Measurements from ENCODE around the gene RSPH9.

The RSPH9 gene, protein sequence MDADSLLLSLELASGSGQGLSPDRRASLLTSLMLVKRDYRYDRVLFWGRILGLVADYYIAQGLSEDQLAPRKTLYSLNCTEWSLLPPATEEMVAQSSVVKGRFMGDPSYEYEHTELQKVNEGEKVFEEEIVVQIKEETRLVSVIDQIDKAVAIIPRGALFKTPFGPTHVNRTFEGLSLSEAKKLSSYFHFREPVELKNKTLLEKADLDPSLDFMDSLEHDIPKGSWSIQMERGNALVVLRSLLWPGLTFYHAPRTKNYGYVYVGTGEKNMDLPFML

DNA sequence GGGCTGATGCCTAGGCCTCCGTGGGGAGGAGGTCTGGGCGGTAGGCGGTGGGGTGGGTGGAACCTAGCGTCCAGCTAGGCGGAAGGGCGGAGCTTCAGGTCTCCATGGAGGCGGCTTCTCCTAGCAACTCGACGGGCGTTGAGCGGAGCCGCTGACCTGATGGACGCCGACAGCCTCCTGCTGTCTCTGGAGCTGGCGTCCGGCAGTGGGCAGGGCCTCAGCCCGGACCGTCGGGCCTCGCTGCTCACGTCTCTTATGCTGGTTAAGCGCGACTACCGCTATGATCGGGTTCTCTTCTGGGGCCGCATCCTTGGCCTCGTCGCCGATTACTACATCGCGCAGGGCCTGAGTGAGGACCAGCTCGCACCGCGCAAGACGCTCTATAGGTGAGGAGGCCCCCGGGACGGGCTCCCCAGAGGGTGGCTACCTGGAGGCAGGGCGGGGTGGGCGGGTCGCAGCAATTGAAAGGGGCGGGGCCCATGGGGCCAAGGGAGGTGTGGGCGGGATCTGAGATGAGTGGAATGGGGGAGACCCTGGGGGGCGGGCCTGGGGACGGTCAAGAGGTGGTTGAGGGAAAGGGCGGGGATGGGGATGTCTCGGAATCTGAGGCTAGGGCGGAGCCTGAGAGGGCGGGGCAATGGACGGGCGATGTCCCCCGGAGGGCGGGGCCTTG lies at the start of gene RSPH9:
RSPH9 (plus strand) TSS at position 97 of the 673 bp plus-strand sequence; CDS start at position 160, 63 bp downstream.
- peak; percentile 72 for DNase-seq (ENCODE audit: low spot score)

DNA sequence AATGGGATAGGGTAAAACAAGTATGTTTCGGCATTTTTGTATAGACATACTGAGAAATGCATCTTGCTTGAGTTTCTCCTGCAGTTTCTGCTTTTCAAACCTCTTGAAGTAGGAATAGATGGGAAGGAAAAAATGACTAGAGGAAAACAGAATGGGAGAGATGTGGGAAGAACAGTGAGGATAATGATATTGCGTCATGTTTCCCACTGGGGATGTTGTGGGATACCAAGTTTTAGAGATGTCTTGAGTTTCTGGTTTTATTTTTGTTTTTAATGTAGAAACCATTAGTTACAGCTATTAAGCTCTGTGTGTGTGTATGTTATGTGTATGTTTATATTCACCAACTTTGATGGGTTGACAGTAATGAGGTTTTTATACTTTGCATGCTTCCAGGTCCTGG lies 44.2 kb upstream of the RSPH9 start:
- DNase-seq (ENCODE audit: low spot score): no peak

DNA sequence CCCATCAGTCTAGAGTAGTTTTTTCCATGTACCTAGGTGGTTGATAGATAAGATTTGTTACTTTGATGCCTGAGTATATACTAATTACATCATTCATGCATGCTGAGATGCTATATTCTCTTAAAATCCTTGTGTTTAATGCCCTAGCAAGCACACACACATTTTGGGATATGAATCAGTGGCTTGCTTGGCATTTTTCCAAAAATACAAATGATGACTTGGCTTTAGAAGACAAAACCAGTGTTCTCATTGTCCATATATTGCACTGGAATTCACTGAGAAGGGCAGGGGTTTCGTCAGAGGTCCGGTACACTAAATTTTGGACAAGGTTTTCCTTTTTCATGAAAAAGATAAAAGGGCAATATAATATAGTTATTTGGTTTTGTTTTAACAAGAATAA lies 40.7 kb upstream of the RSPH9 start:
- no peak for DNase-seq (ENCODE audit: low spot score)

DNA sequence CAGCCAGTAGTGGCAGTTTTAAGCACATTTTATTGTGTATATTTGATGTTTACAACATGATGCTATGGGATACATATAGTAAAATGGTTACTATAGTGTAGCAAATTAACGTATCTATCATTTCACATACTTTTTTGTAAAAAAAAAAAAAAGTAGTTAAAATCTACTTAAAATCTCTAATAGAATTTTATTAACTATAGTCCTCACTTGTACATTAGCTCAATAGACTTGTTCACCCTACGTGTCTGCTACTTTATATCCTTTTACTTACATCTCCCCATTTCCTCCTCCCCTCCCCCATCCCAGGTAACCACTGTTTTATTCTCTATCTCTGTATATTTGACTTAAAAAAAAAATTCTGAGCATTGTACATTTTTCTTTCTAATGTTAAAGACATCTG lies 38.8 kb upstream of the RSPH9 start:
- no peak for DNase-seq (ENCODE audit: low spot score)

DNA sequence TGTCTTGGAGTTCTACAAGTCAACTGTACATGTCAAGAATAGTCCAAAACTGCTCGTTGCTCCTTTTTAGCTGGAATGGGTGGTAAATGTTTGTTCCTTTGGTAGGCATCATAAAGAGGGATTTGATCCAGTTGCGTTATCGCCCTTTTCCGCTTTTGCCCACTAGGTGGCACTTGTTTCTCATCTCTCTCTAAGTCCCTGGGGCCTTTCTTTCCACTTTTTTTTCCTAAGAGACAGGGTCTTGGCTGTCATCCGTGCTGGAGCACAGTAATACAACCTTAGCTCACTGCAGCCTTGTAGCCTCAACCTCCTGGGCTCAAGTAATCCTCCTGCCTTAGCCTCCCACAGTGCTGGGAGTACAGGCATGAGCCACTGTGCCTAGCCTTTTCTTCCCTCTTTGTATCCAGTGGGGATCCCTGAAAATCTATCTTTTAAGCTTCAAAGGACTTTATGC lies 36.5 kb upstream of the RSPH9 start:
- DNase-seq (ENCODE audit: low spot score): peak; percentile 55

DNA sequence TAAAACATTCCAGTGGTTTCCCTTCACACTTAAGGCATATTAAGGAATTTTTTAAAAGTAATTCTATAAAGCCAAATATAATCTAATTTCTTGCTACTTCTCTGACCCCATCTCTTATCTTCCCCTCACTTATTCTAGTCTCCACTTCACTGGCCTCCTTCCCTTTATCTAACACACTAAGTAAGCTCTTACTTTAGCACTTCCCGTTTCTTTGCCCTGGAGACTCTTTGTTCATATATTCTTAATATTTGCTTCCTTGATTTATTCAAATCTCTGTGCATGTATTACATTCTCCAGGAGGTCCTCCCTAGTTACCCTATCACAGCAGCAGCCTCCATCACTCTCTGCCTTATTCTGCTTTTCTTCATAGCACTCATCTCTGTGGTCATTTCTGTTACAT lies 36.0 kb upstream of the RSPH9 start:
- DNase-seq (ENCODE audit: low spot score): no peak

DNA sequence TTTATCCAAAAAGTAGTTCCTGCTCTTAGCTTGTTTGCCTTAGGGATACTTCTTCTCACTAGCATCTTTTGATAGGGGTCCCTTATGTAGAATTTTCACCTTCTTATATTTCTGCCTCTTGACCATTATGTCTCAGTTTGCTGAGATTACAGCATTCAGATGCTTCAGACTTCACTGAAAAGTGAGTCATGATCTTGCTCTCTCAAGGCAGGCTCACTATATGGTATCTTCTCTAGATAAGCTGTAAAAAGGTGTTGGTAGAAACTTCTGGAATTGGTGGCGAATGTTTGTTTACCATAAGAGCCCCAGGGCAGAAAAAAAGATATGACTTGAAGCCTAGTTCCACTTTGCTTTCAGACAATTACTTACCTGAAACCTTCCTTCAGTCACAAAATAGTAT lies 35.4 kb upstream of the RSPH9 start:
- no peak for DNase-seq (ENCODE audit: low spot score)

DNA sequence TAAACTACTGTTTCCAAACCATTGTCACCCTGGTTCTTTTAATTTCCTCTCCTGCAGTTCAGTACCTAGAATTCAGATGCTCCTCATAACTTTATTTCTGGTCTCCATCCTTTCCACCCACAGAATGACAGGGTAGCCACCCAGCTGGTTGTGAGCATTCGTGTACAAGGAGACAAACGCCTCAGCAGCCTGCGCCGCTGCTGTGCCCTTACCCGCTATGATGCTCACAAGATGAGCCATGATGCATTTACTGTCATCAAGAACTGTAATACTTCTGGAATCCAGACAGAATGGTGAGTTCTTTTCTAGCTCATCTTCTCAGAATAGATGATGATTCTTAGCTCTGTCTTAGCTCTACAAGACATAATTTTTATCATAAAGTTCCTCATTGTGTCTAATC lies 34.4 kb upstream of the RSPH9 start:
- DNase-seq (ENCODE audit: low spot score): no peak

DNA sequence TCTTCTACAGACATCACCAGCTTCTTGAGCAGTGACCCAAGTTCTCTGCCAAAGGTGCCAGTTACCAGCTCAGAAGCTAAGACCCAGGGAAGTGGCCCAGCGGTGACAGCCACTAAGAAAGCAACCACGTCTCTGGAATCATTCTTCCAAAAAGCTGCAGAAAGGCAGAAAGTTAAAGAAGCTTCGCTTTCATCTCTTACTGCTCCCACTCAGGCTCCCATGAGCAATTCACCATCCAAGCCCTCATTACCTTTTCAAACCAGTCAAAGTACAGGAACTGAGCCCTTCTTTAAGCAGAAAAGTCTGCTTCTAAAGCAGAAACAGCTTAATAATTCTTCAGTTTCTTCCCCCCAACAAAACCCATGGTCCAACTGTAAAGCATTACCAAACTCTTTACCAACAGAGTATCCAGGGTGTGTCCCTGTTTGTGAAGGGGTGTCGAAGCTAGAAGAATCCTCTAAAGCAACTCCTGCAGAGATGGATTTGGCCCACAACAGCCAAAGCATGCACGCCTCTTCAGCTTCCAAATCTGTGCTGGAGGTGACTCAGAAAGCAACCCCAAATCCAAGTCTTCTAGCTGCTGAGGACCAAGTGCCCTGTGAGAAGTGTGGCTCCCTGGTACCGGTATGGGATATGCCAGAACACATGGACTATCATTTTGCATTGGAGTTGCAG lies 31.0 kb upstream of the RSPH9 start:
- DNase-seq (ENCODE audit: low spot score): no peak

DNA sequence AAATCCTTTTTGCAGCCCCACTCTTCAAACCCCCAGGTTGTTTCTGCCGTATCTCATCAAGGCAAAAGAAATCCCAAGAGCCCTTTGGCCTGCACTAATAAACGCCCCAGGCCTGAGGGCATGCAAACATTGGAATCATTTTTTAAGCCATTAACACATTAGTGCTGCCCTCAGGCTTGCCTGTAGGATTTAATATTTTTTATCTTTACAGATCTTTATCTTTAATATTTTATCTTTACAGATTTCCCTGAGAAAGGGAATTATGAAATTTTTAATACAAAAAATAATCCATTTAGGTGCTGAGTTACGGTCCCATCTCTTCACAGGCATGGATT lies 30.5 kb upstream of the RSPH9 start:
- DNase-seq (ENCODE audit: low spot score): no peak

DNA sequence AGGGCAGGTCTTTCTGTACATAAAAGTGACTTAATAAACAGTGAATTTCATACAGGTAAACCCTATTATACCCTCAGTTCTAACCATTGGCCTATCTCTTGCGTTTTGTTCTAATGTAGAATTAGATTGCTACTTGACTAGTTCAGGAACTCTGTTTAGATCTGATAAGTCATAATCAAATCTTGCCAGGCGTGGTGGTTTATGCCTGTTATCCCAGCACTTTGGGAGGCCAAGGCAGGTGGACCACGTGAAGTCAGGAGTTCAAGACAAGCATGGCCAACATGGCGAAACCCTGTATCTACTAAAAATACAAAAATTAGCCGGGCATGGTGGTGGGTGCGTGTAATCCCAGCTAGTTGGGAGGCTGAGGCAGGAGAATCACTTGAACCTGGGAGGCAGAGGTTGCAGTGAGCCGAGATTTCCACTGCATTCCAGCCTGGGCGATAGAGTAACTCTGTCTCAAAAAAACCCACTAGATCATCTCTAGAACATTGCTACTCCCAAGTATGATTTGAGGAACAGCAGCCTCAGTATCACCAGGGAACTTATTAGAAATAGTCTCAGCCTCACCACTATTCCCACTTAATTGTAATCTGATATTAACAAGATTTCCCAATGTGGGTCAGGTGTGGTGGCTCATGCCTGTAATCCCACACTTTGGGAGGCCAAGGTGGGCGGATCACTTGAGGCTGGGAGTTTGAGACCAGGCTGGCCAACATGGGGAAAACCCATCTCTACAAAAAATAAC lies 27.9 kb upstream of the RSPH9 start:
- no peak for DNase-seq (ENCODE audit: low spot score)

DNA sequence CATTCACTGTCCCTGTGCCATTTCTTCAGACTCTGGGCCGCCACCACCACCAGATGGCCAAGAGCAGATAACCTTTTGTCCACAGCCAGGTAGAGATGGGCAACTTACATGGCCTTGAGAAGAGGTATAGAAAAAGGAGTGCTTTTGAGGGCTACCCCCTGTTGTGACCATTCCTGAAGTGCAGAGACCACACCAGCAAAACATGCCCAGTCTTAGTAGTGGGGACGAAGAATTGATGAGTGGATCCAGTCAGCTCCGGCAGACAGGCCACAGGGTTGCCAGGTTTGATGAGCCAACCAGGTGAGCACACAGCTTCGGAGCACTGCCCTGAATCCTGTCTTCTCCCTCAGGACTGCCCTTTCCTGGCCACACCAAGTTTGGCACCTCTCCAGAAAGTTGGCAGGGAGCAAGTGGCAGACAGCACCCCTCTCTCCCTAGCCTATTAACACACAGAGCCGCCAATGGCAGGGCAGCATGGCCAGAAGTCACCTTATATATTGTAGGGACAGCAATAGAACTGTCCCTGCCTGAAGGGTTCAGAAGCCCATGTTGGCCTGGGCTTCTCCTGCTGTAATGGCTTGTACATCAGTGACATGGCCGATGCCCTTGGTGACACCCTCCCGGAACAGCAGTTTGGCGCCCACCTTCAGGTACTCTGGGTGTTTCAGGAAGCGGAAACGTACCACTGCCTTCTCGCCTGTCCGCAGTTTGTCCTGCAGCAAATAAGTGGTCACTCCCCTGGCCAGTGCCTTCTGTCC lies 23.6 kb upstream of the RSPH9 start:
- no peak for DNase-seq (ENCODE audit: low spot score)

DNA sequence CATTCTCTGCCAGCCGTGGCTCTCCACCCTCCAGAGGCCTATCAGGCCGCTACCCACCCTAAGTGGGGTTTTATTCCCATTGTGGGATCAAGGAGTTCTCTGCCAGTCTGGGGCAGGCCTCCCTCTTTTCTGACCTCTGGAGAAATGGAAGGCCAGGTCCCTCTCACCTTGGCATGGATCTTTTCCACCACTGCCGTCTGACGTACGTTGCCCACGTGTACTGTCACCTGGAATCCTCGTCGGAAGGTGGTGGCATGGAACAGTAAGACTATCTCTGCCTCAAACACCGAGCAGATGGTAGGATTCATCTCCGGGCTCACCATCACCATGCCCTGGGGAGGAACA lies 23.0 kb upstream of the RSPH9 start:
- DNase-seq (ENCODE audit: low spot score): no peak

DNA sequence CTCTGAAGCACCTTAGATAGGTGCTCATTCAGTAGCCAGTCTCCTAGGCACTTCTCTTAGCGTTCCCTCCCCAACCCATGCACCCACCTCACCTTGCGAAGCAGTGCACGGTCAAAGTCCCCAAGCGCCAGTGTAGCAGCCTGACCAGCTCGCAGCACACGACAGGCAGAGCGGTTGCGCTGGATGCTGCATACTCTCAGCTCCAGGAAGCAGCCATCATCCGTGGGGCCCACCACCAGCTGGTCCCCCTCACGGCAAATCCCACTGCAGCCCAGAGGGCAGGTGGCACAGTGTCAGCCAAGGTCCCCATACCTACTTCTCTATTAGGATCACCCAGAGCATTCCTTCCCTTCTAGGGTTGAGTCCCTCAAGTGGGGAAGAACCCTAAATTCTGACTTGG lies 22.3 kb upstream of the RSPH9 start:
- DNase-seq (ENCODE audit: low spot score): no peak

DNA sequence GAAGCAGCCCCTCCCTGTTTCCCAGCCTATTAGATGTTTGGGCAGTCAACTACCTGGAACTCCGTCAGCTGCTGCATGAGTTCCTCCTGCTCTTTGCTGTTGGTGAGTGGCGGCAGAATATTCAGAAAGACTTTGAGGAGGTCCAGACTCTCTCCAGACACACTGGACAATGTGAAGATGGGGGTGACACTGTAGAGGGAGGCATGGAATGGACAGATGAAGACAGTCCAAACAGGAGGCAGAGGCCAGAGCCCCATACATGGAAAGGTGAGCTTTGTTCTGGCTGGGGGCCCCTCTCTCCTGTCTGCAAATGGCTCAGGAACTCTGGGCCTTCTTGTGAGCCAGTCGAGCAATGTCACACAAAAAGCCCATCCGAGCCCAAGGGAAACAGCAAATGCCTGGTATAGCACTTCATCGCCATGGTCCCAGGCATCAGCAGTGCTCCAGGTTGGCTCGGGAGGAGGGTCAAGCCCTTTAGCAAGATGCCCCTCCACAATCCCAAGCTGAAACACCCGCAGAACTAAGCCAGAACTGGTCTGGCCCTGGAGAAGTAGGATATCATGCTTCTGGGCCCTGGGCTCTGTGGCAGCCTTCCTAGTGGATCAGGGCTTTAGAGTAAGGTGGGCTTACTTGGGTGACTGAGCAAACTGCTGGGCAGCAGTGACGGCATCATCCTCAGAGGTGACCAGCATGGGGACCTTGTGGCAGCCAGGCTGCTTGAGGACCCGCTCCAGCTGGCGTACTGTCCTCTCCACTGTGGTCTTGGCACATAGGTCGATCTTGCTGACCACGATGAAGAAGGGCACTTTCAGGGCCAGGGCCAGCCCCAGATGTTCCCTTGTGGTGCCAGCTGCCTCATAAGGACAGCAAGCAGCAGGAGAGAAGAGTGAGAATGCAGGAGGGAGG lies 20.7 kb upstream of the RSPH9 start:
- no peak for DNase-seq (ENCODE audit: low spot score)

DNA sequence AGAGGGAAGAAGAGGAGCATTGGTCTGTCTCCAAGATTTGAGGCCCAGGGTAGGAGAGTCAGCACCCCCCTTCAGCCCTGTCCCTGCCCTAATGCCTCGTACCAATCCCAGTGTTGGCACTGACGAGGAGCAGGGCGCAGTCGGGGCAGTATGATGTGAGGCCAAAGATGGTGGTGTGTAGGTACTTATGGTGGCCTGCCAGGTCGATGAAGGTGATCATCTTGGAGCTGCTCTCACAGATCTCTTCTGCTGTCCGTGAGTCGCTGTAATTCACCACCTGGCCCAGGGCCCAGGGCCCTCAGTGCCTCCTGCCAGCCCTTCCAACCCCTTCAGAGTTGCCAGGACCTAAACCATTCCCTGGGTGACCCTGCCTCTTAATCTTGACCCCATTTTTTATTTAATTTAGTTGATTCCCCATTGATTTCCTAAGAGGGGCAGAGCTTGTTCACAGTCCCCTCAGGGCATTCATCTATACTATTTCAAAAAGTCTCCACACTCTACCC lies 20.0 kb upstream of the RSPH9 start:
- no peak for DNase-seq (ENCODE audit: low spot score)

DNA sequence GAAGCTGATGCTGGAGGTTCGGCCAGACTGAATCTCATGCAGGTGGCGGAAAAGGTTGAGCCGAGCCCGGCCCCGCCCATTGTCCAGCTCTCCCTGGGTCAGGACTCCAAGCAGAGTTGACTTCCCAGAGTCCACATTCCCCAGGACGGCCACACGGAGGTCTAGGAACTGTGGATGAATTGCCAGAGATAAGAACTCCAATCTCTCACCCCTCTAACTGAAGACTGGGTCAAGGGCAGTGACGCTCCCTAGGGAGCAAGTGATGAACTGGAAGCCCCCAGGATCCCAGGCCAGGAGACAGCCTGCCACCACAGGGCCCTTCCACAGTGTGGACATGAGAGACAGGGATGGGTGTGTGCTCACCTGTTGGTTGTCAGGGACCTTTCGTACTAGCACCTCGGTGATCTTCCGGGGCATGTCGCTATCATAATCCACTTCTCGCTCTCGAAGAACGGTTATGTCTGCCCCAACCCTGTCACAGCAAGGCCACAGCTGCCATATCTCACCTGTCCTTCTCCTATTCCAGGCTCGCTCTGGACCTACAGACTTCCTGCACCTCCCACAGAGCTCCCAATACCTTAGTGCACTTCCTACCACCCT lies 19.3 kb upstream of the RSPH9 start:
- DNase-seq (ENCODE audit: low spot score): no peak

DNA sequence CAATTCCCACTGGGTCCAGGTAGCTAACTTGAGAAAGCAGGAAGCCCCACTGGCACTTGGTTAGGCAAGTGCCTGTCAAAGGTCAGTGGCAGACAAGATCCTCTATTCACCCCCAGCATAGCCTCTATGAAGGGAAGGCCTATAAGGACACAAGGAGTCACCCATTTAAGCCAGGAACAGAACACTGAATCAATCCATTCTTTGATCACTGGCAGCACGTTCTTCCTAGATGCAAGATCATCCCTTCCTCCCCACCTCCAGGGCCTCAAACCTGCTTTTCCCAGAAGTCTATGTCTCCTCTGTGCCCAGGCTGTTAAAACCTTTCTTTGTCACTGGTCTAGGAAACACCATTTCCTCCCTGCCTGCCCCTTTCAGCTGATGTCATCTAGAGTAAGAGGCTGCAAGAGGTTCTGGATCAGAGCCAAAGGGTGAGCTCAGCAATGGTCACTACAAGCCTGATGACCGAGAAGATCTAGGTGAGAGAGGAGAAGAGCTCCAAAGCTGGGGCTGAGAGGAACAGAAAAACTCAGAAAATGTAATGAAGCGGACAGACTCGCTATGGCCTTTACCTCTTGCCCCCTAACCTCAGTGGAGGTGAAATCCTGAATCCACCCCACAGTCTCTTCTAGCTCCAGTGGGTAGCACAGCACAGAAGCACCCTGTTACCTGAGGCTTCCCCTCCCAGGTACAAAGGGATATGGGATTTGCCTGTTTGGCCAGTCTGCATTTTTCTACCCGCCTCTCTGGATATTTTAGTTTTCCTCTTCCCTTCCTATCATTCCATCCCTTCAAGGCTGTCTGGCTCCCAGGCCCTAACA lies 17.6 kb upstream of the RSPH9 start:
- DNase-seq (ENCODE audit: low spot score): peak; percentile 95

DNA sequence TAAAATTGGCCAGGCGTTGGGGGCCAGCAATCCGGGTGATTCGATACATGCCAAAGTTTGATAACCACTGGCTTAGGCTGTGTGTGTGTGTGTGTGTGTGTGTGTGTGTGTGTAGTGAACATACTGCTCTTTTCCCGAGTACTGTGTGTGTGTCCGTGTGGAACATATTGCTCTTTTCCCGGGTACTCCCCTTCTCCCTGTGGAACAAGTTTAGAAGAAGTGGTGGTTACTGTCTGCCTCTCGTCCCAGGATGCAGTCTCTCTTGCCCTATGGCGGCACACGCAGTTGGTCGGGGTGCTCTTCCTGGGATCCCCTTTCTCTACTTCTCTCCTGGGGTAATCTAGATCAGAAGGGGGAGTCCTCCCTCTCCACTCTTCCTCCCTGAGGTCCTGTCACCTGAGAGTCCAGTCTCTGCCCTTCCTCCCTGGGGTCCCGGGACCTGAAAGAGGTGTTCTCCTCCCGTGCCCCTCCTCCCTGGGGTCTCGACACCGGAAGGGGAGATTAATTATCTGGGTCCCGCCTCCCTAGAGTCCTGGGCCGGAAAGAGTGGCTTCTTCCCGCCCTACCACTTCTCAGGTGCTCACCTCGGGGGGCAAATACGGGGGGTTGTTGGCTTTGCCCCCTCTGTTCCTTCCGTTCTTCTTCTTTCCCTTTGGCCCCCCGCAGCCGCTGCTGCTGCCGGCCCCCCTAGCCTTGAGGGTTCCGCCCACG lies 16.3 kb upstream of the RSPH9 start:
- DNase-seq (ENCODE audit: low spot score): peak; percentile 43

Data from hepatic stellate cell (primary cell).